Loucy (cell line): Measurements from ENCODE around the gene CHSY3.

Experiments
- H2AFZ ChIP-seq: fragments of 200-600 bp; sonication (generic); 2 replicates; pipeline ENCODE4 v1.6.0; 2016; ENCODE audit warnings: antibody characterized with exemption, mild to moderate bottlenecking, low read length, moderate library complexity
- H3F3A ChIP-seq: fragments of 200-600 bp; 2 replicates; pipeline ENCODE4 v1.6.0; 2016; ENCODE audit warnings: antibody characterized with exemption, low read depth, mild to moderate bottlenecking
- H3K27me3 ChIP-seq: fragments of 200-600 bp; sonication (generic); 2 replicates; pipeline ENCODE4 v1.6.1; 2014; ENCODE audit warnings: low read length, mild to moderate bottlenecking; ENCODE audit not compliant: insufficient read depth, poor library complexity, severe bottlenecking
- H3K36me3 ChIP-seq: fragments of 200-600 bp; sonication (generic); 2 replicates; pipeline ENCODE4 v1.6.1; 2016; ENCODE audit warnings: low read length; ENCODE audit not compliant: insufficient read depth
- H3K4me1 ChIP-seq: fragments of 200-600 bp; sonication (generic); 2 replicates; pipeline ENCODE4 v1.5.1; 2014; ENCODE audit warnings: low read length, mild to moderate bottlenecking; ENCODE audit not compliant: insufficient read depth, poor library complexity, severe bottlenecking
- H3K4me2 ChIP-seq: fragments of 200-600 bp; sonication (generic); 2 replicates; pipeline ENCODE4 v1.6.0; 2014; ENCODE audit warnings: antibody characterized with exemption, low read length, low read depth, mild to moderate bottlenecking; ENCODE audit not compliant: poor library complexity, severe bottlenecking
- H3K4me3 ChIP-seq: fragments of 200-600 bp; sonication (generic); 2 replicates; pipeline ENCODE4 v1.5.1; 2014; ENCODE audit warnings: low read length, mild to moderate bottlenecking, mixed read lengths; ENCODE audit not compliant: poor library complexity, severe bottlenecking
- H3K79me2 ChIP-seq: fragments of 200-600 bp; sonication (generic); 2 replicates; pipeline ENCODE4 v1.6.1; 2014; ENCODE audit warnings: low read length; ENCODE audit not compliant: insufficient read depth
- H3K9ac ChIP-seq: fragments of 200-600 bp; sonication (generic); 2 replicates; pipeline ENCODE4 v1.6.0; 2014; ENCODE audit warnings: mild to moderate bottlenecking, low read depth, low read length, moderate library complexity; ENCODE audit not compliant: poor library complexity, severe bottlenecking
- H3K9me2 ChIP-seq: fragments of 200-600 bp; sonication (generic); replicated peaks from 2 replicates; pipeline ENCODE4 v1.6.1; 2016; ENCODE audit warnings: low read depth, low read length, mixed read lengths
- H3K9me3 ChIP-seq: fragments of 200-600 bp; sonication (generic); 2 replicates; pipeline ENCODE4 v1.6.1; 2014; ENCODE audit warnings: mild to moderate bottlenecking, antibody characterized with exemption, low read length, low read depth; ENCODE audit not compliant: insufficient read depth
- H4K20me1 ChIP-seq: fragments of 200-600 bp; sonication (generic); 2 replicates; pipeline ENCODE4 v1.6.0; 2014; ENCODE audit warnings: antibody characterized with exemption, low read length, mild to moderate bottlenecking; ENCODE audit not compliant: insufficient read depth, poor library complexity, severe bottlenecking
- EZH2phosphoT487 ChIP-seq: fragments of 200-600 bp; IDR thresholded peaks from 2 replicates; pipeline ENCODE4 v1.6.1; 2018; ENCODE audit warnings: antibody characterized with exemption, mild to moderate bottlenecking, moderate library complexity, borderline replicate concordance
- TF ChIP-seq, protein P1 (sequence below): fragments of 200-600 bp; sonication (generic); conservative IDR thresholded peaks from 2 replicates; pipeline ENCODE4 v1.5.1; 2014; ENCODE audit warnings: mild to moderate bottlenecking, antibody characterized with exemption, low read length

The CHSY3 gene

DNA sequence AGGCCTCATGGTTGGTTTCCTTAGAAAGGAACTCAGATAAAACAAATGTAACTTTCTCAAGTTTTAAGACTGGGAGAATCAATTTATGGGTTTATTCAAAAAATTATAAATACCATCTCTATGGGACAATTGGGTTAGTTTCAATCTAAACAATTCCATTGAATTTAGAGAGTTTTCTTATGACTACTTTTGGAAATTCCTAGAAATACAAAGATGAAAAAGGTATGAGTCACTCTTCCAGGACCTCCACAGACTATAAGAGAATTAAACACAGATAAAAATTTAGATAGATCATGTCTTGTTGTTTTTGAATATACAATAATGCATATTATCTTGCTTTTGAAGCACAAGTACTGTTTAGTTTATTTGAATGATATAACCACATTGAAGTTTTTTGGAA is 188.7 kb downstream of the CHSY3 start:
- no peaks in the 10 kb centered on the region for H4K20me1 ChIP-seq
- H3K4me2 ChIP-seq: no peak overlapping the region
- no peaks in the 10 kb centered on the region for H3K4me1 ChIP-seq
- no peak overlapping the region for H3K4me3 ChIP-seq
- no peak overlapping the region for H2AFZ ChIP-seq
- H3K9me2 ChIP-seq: no peaks in the 10 kb centered on the region
- no peak overlapping the region for H3K9ac ChIP-seq
- TF ChIP-seq, protein P1, sequence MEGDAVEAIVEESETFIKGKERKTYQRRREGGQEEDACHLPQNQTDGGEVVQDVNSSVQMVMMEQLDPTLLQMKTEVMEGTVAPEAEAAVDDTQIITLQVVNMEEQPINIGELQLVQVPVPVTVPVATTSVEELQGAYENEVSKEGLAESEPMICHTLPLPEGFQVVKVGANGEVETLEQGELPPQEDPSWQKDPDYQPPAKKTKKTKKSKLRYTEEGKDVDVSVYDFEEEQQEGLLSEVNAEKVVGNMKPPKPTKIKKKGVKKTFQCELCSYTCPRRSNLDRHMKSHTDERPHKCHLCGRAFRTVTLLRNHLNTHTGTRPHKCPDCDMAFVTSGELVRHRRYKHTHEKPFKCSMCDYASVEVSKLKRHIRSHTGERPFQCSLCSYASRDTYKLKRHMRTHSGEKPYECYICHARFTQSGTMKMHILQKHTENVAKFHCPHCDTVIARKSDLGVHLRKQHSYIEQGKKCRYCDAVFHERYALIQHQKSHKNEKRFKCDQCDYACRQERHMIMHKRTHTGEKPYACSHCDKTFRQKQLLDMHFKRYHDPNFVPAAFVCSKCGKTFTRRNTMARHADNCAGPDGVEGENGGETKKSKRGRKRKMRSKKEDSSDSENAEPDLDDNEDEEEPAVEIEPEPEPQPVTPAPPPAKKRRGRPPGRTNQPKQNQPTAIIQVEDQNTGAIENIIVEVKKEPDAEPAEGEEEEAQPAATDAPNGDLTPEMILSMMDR: no peak
- TF ChIP-seq EZH2phosphoT487: no peak
- H3F3A ChIP-seq: no peaks in the 10 kb centered on the region
- H3K9me3 ChIP-seq: no peaks in the 10 kb centered on the region
- H3K36me3 ChIP-seq: no peaks in the 10 kb centered on the region
- no peaks in the 10 kb centered on the region for H3K79me2 ChIP-seq
- H3K27me3 ChIP-seq: no peaks in the 10 kb centered on the region

GRCh38 chr5:130096483-130096882 is 192.2 kb downstream of the CHSY3 start:
- TF ChIP-seq, protein P1: no peak
- TF ChIP-seq EZH2phosphoT487: no peak
- Histone ChIP-seq H3K4me1 (no peaks in the 10 kb centered on the region), H3K4me3 (no peak overlapping the region), H3K9me2 (no peaks in the 10 kb centered on the region), H4K20me1 (no peaks in the 10 kb centered on the region), H3K9ac (no peak overlapping the region), H3K79me2 (no peaks in the 10 kb centered on the region), H3K36me3 (no peaks in the 10 kb centered on the region), H3F3A (no peaks in the 10 kb centered on the region), H3K9me3 (no peaks in the 10 kb centered on the region), H3K4me2 (no peak overlapping the region), H2AFZ (no peak overlapping the region), H3K27me3 (no peaks in the 10 kb centered on the region)

DNA sequence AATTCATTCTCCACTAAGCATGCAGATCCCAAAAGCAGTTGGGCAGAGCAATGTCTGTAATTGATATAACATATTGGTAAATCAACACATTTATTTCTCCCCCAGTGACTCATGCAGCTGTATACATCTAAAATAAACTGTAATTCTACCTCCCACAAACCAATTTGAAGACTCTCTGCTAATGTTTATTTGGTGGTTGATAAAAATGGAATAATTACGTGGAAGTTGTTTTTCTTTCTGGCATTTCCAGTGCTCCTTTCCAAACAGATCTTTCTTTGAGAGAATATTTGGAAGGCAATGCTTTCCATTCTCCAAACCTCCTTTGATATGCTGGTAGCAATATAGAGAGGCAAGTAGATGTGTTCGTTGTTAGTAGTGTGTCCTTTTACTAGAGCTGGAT is 194.7 kb downstream of the CHSY3 start:
- Histone ChIP-seq H2AFZ (no peak overlapping the region), H3K4me3 (no peak overlapping the region), H3K36me3 (no peaks in the 10 kb centered on the region), H3K27me3 (no peaks in the 10 kb centered on the region), H3K9ac (no peak overlapping the region), H3K4me2 (no peak overlapping the region), H3K9me3 (no peaks in the 10 kb centered on the region), H3K9me2 (no peaks in the 10 kb centered on the region), H3K4me1 (no peaks in the 10 kb centered on the region), H3F3A (no peaks in the 10 kb centered on the region), H4K20me1 (no peaks in the 10 kb centered on the region), H3K79me2 (no peaks in the 10 kb centered on the region)
- no peak for TF ChIP-seq EZH2phosphoT487
- TF ChIP-seq, protein P1: no peak
